ENCODE data around the gene MYO16. TPM values are rescaled to one million over a fixed set of nuclear protein-coding genes. Genes with fewer than 3 reads are reported as not detected.
"Not testable (repeated sequence)": the region's sequence is repeated elsewhere in the genome, so short reads cannot be mapped to it uniquely, and the experiment has no call there.

Gene MYO16
- total RNA-seq, 1 donor from 2014 or later, result 0.49 TPM

DNA sequence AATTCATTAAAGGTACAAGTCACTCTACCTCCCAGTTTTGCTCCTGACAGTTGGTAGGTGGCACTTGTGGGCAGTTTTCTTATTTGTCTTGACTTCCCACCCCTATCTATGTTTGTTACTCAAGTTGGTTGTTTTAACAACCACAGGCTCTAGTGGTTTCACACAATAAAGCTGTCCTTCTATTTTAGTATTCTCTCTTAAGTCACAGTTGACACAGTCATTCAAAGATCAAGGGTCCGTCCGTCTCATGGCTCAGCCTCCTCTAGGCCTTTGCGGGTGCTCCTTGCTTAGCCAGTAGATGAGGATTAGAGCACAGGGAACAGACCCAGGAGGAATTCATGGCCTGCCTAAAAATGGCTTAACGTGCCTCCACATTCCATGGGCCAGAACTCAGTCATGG lies 583.2 kb downstream of the MYO16 start:
- no peak overlapping the region for H3K4me3 ChIP-seq
- no peaks in the 10 kb centered on the region for H3K4me1 ChIP-seq
- intact Hi-C loops (cut with DNase I), result no loop called here
- H3K27me3 ChIP-seq, result no peaks in the 10 kb centered on the region
- DNase-seq (ENCODE audit: extremely low spot score in 2 of 2), result no peak
- no peak overlapping the region for H3K27ac ChIP-seq
- H3K36me3 ChIP-seq, result no peaks in the 10 kb centered on the region
- TF ChIP-seq POLR2A (IDR thresholded peaks at IDR 0.05) (no peak), POLR2AphosphoS5 (IDR thresholded peaks at IDR 0.05; ENCODE audit: insufficient read depth in 1 of 2, low read depth in 1 of 2) (no peak)
- TF ChIP-seq, protein P1, sequence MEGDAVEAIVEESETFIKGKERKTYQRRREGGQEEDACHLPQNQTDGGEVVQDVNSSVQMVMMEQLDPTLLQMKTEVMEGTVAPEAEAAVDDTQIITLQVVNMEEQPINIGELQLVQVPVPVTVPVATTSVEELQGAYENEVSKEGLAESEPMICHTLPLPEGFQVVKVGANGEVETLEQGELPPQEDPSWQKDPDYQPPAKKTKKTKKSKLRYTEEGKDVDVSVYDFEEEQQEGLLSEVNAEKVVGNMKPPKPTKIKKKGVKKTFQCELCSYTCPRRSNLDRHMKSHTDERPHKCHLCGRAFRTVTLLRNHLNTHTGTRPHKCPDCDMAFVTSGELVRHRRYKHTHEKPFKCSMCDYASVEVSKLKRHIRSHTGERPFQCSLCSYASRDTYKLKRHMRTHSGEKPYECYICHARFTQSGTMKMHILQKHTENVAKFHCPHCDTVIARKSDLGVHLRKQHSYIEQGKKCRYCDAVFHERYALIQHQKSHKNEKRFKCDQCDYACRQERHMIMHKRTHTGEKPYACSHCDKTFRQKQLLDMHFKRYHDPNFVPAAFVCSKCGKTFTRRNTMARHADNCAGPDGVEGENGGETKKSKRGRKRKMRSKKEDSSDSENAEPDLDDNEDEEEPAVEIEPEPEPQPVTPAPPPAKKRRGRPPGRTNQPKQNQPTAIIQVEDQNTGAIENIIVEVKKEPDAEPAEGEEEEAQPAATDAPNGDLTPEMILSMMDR (IDR thresholded peaks at IDR 0.05), result no peak
- H3K9me3 ChIP-seq, result no peaks in the 10 kb centered on the region

DNA sequence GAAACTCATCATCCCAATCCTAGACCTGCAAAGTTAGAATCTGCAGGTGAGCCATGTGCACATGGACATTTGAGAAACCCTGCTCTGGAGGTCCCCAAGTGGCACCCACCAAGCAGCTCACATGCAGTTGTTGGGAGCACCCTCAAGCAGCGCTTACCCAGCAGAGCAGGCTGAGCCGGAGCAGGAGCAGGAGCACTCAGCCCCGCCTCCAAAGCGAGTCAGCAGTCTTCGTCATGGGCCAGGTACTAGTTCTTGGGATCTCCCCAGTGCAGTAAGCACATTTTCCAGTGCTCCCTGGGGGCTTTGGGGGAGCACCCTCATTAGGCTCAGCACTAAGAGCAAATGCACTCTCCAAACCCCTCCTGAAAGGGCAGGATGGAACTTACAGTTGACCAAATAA lies 584.3 kb downstream of the MYO16 start:
- H3K27ac ChIP-seq, result no peak overlapping the region
- no peak overlapping the region for H3K4me3 ChIP-seq
- H3K4me1 ChIP-seq, result no peaks in the 10 kb centered on the region
- intact Hi-C loops (cut with DNase I), result no loop called here
- H3K9me3 ChIP-seq, result no peaks in the 10 kb centered on the region
- TF ChIP-seq POLR2AphosphoS5 (IDR thresholded peaks at IDR 0.05; ENCODE audit: insufficient read depth in 1 of 2, low read depth in 1 of 2) (no peak), POLR2A (IDR thresholded peaks at IDR 0.05) (no peak)
- TF ChIP-seq, protein P1 (IDR thresholded peaks at IDR 0.05), result no peak
- no peaks in the 10 kb centered on the region for H3K36me3 ChIP-seq
- H3K27me3 ChIP-seq, result no peaks in the 10 kb centered on the region
- DNase-seq (ENCODE audit: extremely low spot score in 2 of 2), result no peak

DNA sequence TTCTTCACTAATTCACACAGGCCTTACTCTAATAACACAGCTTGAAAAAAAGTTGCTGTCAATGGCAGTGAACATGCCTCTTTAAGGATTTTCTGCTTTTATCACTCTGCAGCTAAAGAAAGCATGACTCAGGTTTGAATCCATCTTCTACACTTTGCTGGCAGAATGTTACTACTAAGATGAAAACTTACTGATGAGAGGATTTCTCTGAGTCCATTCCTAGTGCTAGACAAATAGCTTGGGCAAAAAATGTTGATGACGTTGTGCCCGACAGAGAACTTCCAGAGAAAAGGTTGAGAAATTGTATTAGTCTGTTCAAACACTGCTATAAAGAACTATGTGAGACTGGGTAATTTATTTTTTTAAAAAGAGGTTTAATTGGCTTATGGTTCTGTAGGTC lies 585.0 kb downstream of the MYO16 start:
- Histone ChIP-seq H3K4me1 (no peaks in the 10 kb centered on the region), H3K27ac (no peak overlapping the region), H3K9me3 (no peaks in the 10 kb centered on the region), H3K36me3 (no peaks in the 10 kb centered on the region), H3K27me3 (no peaks in the 10 kb centered on the region), H3K4me3 (no peak overlapping the region)
- TF ChIP-seq POLR2A (IDR thresholded peaks at IDR 0.05), result no peak
- no peak for TF ChIP-seq POLR2AphosphoS5 (IDR thresholded peaks at IDR 0.05; ENCODE audit: insufficient read depth in 1 of 2, low read depth in 1 of 2)
- no peak for DNase-seq (ENCODE audit: extremely low spot score in 2 of 2)
- intact Hi-C loops (cut with DNase I), result no loop called here

DNA sequence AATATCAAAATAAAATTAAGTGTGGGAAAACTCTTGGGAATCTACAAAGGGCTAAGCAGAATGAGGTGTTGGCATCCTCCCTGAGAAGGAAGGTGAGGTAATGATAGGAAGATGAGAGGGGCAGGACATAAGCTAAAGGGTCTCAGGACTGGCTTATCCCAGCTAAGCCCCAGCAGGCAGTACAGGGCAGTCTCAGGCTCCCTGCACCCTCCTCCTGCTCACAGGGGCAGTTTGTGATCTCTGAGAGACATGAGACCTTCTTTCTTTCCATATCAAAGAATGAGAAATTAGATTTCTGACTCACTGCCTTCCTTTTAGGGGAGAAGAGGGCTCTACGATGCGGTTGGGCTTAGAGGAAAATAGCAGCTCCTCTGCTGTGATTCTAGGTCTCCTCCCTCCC lies 586.0 kb downstream of the MYO16 start:
- intact Hi-C loops (cut with DNase I), result no loop called here
- no peaks in the 10 kb centered on the region for H3K9me3 ChIP-seq

DNA sequence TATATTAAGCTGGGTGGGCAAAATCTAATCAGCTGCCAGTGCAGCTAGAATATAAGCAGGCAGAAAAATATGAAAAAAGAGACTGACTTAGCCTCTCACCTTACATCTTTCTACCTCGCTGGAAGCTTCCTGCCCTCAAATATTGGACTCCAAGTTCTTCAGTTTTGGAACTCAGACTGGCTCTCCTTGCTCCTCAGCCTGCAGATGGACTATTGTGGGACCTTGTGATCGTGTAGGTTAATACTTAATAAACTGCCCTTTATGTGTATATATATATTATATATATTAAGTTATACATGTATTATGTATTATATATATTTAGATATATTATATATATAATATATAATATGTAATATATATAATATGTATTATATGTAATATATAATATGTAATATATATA lies 588.1 kb downstream of the MYO16 start:
- H3K36me3 ChIP-seq; H3K4me1 ChIP-seq; DNase-seq (ENCODE audit: extremely low spot score in 2 of 2); H3K4me3 ChIP-seq; H3K9me3 ChIP-seq; H3K27me3 ChIP-seq; H3K27ac ChIP-seq; intact Hi-C loops (cut with DNase I): not testable (repeated sequence)

More for the DNA sequence above, 586.0 kb downstream of the MYO16 start:
- H3K4me3 ChIP-seq, result no peak overlapping the region
- TF ChIP-seq, protein P1 (IDR thresholded peaks at IDR 0.05), result no peak
- no peak overlapping the region for H3K27ac ChIP-seq
- H3K36me3 ChIP-seq, result no peaks in the 10 kb centered on the region
- no peaks in the 10 kb centered on the region for H3K4me1 ChIP-seq
- no peaks in the 10 kb centered on the region for H3K27me3 ChIP-seq
- DNase-seq (ENCODE audit: extremely low spot score in 2 of 2), result no peak

DNA sequence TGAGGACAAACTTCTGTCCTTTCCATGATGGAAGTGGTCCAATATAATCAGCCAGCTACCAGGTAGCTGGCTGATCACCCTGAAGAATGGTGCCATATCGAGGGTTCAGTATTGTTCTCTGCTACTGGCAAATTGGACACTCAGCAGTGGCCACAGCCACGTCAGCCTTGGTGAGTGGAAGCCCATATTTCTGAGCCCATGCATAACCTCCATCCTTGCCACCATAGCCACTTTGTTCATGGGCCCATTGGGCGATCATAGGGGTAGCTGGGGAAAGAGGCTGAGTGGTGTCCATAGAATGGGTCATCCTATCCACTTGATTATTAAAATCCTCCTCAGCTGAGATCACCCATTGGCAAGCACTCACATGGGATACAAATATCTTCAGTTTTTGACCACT lies 591.2 kb downstream of the MYO16 start:
- intact Hi-C loops (cut with DNase I), result no loop called here
- no peaks in the 10 kb centered on the region for H3K36me3 ChIP-seq
- no peak overlapping the region for H3K27ac ChIP-seq
- TF ChIP-seq POLR2A (IDR thresholded peaks at IDR 0.05) (no peak), POLR2AphosphoS5 (IDR thresholded peaks at IDR 0.05; ENCODE audit: insufficient read depth in 1 of 2, low read depth in 1 of 2) (no peak)
- TF ChIP-seq, protein P1 (IDR thresholded peaks at IDR 0.05), result no peak
- no peak overlapping the region for H3K4me3 ChIP-seq
- no peaks in the 10 kb centered on the region for H3K4me1 ChIP-seq
- DNase-seq (ENCODE audit: extremely low spot score in 2 of 2), result no peak
- H3K27me3 ChIP-seq, result no peaks in the 10 kb centered on the region
- no peaks in the 10 kb centered on the region for H3K9me3 ChIP-seq
